ENCODE data around the gene XPO5.
A peak's percentile ranks its signal among the peaks of the same experiment; 100 is the strongest.
"Not testable (repeated sequence)": the region's sequence is repeated elsewhere in the genome, so short reads cannot be mapped to it uniquely, and the experiment has no call there.

The XPO5 gene

DNA sequence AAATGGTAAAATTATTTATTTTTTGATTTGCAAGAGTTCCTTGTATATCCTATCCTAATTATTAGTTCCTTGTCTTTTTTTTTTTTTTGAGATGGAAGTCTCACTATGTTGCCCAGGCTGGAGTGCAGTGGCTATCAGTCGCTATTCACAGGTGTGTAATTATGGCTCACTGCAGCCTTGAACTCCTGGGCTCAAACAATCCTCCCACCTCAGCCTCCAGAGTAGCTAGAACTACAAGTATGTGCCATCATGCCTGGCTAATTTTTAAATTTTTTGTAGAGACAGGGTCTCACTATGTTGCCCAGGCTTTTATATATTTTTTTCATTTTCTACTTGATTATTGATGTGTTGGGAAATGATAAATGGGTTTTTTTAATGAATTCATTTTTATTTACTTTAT is 13.7 kb upstream of the XPO5 start:
- DNase-seq; in situ Hi-C loops (cut with MboI; ENCODE audit: low pct_unique_long_range_greater_than_20kb, low sequenced_read_pairs): not testable (repeated sequence)

DNA sequence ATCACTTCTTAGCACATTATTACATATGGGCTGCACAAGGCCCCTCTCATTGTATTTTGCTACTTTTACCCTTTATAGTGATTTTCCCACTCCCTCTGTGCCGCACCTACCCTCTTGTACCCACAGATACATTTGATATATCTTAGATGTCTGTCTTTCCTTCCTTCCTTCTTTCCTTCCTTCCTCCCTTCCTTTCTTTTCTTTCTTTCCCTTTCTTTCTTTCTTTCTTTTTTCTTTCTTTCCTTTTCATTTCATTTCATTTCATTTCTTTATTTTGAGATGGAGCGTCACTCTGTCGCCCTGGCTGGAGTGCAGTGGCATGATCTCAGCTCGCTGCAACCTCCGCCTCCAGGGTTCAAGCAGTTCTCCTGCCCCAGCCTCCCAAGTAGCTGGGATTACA is 12.4 kb upstream of the XPO5 start:
- no peak for DNase-seq
- in situ Hi-C loops (cut with MboI; ENCODE audit: low pct_unique_long_range_greater_than_20kb, low sequenced_read_pairs): no loop called here

DNA sequence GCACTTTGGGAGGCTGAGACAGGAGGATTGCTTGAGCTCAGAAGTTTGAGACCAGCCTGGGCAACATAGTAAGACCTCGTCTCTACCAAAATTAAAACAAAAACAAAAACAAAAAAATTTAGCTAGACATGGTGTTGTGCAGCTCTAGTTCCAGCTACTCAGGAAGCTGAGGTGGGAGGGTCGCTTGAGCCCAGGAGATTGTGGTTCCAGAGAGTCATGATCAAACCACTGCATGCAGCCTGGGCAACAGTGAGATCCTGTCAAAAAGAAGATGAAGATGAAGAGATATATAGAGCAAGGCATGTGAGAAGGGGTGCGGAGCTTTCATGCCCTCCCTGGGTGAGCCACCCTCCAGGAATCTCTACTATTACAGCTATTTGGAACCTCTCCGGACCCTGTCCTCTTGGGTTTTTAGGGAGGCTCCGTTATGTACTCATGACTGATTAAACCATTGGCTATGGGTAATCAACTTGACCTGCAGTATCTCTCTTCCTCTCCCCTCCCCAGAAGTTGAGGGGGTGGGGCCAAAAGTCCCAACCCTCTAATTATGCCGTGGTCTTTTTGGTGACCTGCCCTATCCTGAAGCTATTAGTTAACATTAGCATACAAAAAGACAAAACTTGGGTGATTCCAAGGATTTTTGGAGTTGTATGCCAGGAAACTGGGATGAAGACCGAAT is 9.2 kb upstream of the XPO5 start:
- in situ Hi-C loops (cut with MboI; ENCODE audit: low pct_unique_long_range_greater_than_20kb, low sequenced_read_pairs): no loop called here
- DNase-seq: no peak

DNA sequence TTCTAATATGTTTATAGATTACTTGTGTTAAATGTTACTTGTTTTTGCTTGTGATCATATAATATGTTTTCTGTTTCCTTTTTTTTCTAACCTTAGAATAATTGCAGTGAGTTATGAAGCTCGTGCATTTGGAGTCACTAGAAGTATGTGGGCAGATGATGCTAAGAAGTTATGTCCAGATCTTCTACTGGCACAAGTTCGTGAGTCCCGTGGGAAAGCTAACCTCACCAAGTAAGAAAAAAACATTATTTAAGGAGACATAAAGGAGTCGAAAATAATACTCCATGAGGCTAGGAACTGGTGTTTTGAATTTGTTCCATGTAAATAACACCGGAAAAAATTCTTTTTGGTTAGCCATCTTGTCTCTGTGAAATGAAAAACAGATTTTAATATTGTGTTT is 7.1 kb upstream of the XPO5 start:
- in situ Hi-C loops (cut with MboI; ENCODE audit: low pct_unique_long_range_greater_than_20kb, low sequenced_read_pairs): no loop called here

DNA sequence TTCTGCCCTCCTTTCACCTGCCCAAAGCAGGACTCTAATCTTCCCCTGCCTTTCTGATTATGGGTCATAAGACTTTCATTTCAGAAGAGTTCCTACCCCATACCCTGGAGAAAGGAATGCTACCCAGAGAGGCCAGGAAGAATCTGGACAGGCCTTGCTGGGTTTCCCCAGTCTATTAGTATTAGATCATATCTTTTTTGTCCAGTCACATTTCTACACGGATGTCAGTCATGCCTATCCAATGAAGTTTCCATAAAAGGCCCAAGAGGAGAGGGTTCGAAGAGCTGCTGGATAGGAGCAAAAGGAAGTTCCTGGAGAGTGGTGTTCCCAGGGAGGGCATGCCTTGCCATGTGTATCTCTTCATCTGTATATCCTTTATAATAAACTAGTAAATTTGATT is 3.3 kb upstream of the XPO5 start:
- DNase-seq: no peak
- in situ Hi-C loops (cut with MboI; ENCODE audit: low pct_unique_long_range_greater_than_20kb, low sequenced_read_pairs): no loop called here

More for the DNA sequence above, 7.1 kb upstream of the XPO5 start:
- DNase-seq: no peak

DNA sequence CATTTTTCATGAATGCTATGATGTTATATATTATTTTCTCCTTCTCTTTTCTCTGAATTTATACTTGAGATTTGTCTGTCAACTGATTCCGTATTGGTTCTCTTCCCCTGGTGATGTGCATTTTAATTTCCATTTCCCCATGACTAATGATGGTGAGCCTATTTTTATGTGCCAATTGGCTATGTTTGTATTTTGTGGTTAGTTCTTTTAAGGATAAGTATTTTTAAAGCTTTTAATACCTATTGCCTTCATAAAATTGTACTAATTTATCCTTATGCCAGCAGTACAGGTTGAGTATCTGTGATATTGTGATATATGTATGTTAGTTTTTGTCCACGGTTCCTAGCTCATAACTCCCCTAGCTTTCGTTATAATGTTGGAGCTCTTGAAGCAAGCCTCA is 2.9 kb upstream of the XPO5 start:
- in situ Hi-C loops (cut with MboI; ENCODE audit: low pct_unique_long_range_greater_than_20kb, low sequenced_read_pairs): no loop called here
- no peak for DNase-seq

DNA sequence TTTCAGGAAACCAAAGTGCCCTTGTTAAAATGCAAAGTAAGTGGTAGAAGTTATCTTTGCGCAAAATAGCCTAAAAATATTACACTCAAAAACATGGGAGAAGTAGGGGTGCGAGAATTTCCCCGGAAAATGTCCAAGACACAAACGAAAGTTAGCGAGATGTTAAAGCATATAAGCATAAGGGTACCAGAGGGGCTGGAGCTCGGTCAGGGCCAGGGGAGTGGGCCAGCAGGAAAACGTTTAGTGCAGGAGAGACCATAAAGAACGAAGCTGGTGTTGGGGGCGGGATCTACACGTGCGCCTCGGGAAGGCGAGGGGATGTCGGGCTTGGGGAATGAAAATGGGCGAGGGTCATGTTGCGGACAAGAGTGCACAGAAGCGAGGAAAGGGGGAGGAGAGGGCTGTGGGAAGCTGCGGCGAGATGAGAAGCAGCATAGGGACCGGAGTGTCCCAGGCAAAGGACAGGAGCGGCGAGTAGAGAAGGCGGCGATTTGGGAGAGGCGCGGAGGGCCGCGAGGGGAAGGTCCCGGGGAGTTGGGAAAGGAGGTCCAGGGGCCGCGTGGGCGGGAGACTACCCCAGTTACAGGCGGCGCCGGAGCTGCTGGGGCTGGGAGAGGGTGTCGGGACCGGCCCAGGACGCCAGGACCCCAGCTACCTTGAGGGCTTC is 600 bp downstream of the XPO5 start:
- in situ Hi-C loops (cut with MboI; ENCODE audit: low pct_unique_long_range_greater_than_20kb, low sequenced_read_pairs): no loop called here
- peak; percentile 54 for DNase-seq

DNA sequence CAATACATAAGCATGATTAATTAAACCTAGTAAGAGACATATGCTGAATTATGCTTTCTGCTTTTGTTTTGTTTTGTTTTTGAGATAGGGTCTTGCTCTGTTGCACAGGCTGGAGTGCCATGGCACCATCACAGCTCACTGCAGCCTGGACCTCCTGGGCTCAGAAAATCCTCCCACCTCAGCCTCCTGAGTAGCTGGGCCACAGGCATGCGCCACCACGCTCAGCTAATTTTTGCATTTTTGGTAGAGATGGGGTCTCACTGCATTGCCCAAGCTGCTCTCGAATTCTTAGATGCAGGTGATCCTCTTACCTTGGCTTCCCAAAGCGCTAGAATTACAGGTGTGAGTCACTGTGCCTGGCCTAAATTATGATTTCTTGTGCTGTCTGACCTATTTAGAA is 3.8 kb downstream of the XPO5 start:
- DNase-seq: no peak
- in situ Hi-C loops (cut with MboI; ENCODE audit: low pct_unique_long_range_greater_than_20kb, low sequenced_read_pairs): no loop called here

DNA sequence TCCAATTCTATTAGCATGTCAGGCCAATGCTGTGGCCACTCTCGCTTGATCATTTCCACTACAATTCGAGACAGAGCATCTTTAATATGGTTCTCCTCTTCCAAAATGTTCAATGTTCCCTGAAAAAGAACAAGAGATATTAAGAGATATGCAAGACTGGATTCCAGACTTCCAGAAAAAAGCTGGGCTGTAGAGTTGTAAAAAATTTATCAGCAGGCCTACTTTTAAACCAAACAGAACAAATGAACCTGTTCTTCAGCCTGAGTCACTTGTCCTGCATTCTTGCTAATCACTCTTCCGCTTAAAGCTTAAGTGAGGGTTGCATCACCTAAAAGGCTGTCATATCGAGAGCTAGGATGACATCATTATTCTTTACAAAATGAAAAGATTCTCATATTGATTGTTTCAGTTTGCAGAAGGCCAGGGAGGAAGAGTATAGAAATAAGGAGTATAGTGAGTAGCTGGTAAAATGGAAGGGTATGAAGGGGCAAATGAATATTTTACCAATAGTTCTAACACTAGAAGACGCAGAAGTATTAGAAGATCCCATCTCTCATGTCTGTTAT is 4.9 kb downstream of the XPO5 start:
- DNase-seq: no peak
- in situ Hi-C loops (cut with MboI; ENCODE audit: low pct_unique_long_range_greater_than_20kb, low sequenced_read_pairs): no loop called here

DNA sequence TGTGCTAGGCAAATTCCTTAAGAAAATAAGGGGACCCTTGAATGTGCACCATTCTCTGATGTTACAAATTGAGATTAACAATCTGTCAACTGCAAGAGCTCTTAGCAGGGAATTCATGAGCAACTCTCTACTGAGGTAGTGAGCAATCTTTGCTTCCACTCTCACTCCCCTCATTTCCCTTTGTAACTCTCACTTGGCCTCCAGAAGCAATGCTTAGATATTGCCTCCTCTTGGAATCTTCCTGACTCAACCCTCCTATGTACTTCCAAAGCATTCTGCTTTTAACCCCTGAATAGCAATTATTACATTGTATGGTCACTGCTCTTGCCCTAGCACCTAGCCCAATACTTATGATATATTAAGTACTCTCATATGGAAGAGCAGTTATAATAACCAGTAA is 16.5 kb downstream of the XPO5 start:
- no peak for DNase-seq

DNA sequence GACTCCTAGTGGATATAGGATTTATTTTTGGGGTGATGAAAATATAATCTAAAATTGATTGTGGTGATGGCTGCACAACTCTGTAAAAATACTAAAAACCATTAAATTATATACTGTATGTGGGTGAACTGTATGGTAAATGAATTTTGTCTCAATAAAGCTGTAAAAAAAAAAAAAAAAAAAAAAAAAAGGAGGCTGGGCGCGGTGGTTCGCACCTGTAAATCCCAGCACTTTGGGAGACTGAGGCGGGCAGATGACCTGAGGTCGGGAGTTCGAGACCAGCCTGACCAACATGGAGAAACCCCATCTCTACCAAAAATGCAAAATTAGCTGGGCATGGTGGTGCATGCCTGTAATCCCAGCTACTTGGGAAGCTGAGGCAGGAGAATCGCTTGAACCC is 18.2 kb downstream of the XPO5 start:
- in situ Hi-C loops (cut with MboI; ENCODE audit: low pct_unique_long_range_greater_than_20kb, low sequenced_read_pairs); DNase-seq: not testable (repeated sequence)

More for the DNA sequence above, 16.5 kb downstream of the XPO5 start:
- in situ Hi-C loops (cut with MboI; ENCODE audit: low pct_unique_long_range_greater_than_20kb, low sequenced_read_pairs): no loop called here

DNA sequence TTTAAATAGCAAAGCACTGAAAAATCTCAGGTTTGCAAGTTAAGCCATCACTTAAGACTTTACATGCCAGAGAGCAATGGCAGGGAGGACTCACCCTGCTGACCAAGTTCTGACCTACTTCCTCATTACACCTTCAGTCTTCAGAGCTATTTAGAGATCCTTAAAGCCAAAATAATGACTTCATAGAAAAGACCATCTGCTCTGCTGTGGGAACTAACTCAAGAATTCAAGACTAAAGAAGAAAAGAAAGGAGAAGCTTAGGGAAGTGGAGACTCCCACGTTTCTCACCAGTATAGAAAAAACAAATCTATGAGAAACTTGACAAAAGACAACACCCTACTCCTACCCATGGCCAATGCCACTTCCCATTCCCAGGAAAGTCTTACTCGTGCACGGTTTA is 28.6 kb downstream of the XPO5 start:
- in situ Hi-C loops (cut with MboI; ENCODE audit: low pct_unique_long_range_greater_than_20kb, low sequenced_read_pairs): no loop called here
- DNase-seq: peak; percentile 40

DNA sequence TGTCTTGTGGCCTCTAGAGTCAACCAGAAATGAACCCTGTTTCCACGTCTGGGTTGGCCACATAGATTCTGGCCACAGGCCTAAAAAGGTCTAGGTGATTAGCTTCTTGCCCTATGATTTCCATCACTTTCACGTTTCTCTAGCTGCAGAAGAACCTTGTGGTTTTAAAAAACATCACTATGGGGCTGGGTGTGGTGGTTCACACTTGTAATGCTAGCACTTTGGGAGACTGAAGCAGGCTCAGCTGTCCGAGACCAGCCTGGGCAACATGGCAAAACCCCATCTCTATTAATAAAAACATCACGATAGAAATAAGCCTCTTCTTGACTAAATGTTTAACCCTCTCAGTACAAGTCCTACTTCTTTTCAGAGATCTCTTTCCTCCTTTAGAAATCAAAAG is 31.4 kb downstream of the XPO5 start:
- no peak for DNase-seq
- in situ Hi-C loops (cut with MboI; ENCODE audit: low pct_unique_long_range_greater_than_20kb, low sequenced_read_pairs): no loop called here

DNA sequence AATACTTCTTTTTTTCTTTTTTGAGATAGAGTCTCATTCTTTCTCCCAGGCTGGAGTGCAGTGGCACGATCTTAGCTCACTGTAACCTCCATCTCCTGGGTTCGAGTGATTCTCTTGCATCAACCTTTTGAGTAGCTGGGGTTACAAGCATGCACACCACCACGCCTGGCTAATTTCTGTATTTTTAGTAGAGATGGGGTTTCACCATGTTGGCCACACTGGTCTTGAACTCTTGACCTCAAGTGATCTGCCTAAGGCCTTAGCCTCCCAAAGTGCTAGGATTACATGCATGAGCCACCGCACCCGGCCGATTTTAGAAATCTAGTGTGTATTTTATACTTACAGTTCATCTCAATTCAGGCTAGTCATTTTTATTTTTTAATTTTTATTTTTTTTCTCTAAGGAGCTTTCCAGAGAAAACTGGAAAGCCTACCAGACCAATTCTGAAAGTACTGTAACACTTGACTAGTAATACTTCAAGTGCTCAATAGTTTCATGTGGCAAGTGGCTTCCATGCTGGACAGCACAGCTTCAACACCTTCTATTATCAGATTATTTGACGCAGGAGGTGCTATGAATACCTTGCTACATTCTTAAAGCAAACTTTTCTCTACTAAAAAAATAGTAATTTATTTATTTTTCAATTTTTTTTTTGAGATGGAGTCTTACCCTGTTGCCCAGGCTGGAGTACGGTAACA is 33.9 kb downstream of the XPO5 start:
- no peak for DNase-seq
- in situ Hi-C loops (cut with MboI; ENCODE audit: low pct_unique_long_range_greater_than_20kb, low sequenced_read_pairs): no loop called here

DNA sequence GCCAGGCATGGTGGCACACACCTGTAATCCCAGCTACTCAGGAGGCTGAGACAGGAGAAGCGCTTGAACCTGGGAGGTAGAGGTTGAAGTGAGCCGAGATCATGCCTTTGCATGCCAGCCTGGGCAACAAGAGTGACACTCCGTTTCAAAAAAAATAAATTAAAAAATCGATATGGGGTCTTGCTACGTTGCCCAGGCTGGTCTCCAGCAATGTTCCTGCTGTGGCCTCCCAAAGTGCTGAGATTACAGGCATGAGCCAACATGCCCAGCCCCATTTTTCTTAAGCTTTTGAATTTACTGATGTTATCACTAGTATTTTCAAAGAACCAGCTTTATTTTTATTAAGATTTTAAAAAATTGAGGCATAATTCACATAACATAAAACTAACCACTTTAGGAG is 35.3 kb downstream of the XPO5 start:
- in situ Hi-C loops (cut with MboI; ENCODE audit: low pct_unique_long_range_greater_than_20kb, low sequenced_read_pairs): no loop called here
- no peak for DNase-seq

DNA sequence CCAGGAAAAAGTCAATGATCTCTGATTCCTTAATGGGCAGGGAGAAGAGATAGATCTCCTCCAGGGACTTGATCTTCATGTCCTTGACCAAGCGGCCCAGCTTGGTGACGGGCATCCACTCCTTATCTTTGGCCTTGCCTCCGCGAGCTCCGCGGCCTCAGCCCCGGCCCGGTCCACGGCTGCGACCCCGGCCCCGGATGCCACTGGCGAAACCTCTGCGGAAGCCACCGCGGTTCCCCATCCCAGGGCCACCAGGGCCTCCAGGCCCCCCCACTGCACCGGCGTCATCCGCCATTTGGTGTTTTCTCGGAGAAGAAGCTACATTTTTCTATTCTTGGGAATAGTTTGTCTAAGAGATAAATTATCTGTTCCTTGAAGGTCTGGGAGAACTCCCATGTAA is 36.4 kb downstream of the XPO5 start:
- in situ Hi-C loops (cut with MboI; ENCODE audit: low pct_unique_long_range_greater_than_20kb, low sequenced_read_pairs); DNase-seq: not testable (repeated sequence)

DNA sequence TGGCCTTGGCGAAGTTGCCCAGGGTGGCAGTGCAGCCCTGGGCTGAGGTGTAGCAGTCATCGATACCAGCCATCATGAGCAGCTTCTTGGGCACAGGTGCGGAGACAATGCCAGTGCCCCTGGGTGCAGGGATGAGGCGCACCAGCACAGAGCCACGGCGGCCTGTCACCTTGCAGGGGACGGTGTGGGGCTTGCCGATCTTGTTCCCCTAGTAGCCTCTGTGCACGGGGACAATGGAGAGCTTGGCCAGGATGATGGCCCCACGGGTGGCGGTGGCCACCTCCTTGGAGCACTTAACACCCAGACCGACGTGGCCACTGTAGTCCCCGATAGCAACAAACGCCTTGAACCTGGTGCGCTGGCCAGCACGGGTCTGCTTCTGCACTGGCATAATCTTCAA is 36.9 kb downstream of the XPO5 start:
- DNase-seq; in situ Hi-C loops (cut with MboI; ENCODE audit: low pct_unique_long_range_greater_than_20kb, low sequenced_read_pairs): not testable (repeated sequence)

DNA sequence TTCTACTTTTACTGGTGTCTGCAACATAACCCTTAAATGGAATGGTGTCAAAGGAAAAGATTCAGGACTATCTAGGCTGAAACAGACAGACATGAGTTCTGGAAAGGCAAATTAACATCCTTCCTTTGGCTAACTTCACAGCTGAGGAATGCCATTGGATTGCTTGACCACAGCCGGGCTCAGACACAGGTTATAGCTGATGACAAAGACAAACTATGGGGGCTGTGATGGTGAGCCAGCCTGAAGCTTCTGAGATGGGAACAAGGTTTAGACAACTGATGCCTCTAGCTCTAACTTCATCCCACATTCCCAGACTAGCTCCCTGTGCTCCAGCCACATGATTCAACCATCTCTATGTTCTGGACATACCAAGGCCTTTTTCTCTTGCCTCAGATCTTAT is 43.6 kb downstream of the XPO5 start:
- in situ Hi-C loops (cut with MboI; ENCODE audit: low pct_unique_long_range_greater_than_20kb, low sequenced_read_pairs): no loop called here
- no peak for DNase-seq

DNA sequence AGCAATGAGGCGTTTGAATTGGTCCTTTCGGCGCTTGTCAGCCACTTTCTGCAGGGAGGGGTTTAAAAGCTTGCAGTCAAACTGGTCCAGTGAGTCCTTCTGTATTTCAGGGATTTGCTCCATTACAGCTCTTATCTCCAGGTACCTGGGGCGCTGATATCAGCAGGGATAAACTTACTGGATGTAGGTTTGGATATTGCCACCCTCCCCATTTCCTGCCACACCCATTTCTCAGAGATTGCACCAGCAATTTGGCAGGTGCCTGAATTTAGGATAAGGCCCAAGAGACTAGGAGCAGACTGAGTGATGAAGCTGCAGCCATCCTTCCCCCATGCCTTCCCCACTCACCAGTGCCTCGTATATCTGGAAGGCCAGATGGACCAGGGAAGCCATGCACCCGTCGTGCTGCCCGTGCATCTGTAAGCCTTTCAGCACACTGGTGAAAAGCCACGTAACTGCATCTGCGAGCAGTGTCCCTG is 51.3 kb downstream of the XPO5 start:
- no peak for DNase-seq
- in situ Hi-C loops (cut with MboI; ENCODE audit: low pct_unique_long_range_greater_than_20kb, low sequenced_read_pairs): no loop called here

DNA sequence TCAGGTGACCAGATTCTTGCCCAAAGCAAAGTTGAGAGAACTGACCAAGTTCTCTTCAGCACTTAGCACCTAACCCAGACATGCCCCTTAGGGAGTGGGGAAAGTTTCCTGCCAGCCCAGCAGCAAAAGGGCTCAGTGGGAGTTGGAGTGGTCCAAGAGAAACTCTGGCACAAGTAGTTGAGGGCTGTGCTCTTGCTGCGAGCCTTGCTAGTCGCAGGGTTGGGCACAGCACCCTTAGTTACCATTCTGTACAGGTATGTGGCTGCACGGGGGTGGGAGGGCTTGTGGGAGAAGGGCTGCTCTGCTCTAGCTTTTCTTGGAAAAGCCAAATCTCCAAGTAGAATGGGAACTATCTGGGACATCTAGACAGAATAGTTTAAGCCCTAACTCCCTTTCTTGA is 52.6 kb downstream of the XPO5 start:
- in situ Hi-C loops (cut with MboI; ENCODE audit: low pct_unique_long_range_greater_than_20kb, low sequenced_read_pairs): no loop called here
- DNase-seq: no peak

All from KBM-7 (cell line).